ENCODE results near the gene CFAP119.

DNA sequence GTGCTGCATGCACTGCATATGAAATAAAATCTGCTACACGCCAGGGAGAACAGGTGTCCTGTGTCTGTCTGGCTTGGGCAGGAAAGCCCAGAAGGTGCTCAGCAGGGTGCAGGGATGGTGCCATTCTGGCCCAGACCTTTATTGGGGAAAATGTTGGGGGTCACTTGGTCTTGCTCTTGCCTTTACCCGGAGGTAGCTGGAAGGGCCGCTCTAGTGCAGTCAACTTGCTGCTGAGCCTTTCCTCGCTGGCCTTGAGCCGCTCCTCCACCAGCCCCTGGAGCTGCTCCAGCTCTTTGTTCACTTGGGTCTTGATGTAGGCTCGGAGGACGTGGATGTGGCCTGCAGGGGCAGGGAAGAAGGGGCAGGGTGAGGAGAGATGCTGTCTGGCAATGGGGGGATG, 4.5 kb downstream of the CFAP119 start:
- TF ChIP-seq, protein P1, sequence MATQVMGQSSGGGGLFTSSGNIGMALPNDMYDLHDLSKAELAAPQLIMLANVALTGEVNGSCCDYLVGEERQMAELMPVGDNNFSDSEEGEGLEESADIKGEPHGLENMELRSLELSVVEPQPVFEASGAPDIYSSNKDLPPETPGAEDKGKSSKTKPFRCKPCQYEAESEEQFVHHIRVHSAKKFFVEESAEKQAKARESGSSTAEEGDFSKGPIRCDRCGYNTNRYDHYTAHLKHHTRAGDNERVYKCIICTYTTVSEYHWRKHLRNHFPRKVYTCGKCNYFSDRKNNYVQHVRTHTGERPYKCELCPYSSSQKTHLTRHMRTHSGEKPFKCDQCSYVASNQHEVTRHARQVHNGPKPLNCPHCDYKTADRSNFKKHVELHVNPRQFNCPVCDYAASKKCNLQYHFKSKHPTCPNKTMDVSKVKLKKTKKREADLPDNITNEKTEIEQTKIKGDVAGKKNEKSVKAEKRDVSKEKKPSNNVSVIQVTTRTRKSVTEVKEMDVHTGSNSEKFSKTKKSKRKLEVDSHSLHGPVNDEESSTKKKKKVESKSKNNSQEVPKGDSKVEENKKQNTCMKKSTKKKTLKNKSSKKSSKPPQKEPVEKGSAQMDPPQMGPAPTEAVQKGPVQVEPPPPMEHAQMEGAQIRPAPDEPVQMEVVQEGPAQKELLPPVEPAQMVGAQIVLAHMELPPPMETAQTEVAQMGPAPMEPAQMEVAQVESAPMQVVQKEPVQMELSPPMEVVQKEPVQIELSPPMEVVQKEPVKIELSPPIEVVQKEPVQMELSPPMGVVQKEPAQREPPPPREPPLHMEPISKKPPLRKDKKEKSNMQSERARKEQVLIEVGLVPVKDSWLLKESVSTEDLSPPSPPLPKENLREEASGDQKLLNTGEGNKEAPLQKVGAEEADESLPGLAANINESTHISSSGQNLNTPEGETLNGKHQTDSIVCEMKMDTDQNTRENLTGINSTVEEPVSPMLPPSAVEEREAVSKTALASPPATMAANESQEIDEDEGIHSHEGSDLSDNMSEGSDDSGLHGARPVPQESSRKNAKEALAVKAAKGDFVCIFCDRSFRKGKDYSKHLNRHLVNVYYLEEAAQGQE (IDR thresholded peaks at IDR 0.05; ENCODE audit: borderline replicate concordance), result no peak
- TF ChIP-seq EZH2 (IDR thresholded peaks at IDR 0.05; ENCODE audit: borderline replicate concordance, insufficient read depth, low read length, poor library complexity, severe bottlenecking) (no peak), RAD21 (conservative IDR thresholded peaks at IDR 0.05) (no peak), TAF1 (IDR thresholded peaks at IDR 0.05; ENCODE audit: low read depth) (no peak), EP300 (conservative IDR thresholded peaks at IDR 0.05; ENCODE audit: poor library complexity, severe bottlenecking) (no peak), POLR2AphosphoS5 (IDR thresholded peaks at IDR 0.05) (no peak)
- TF ChIP-seq, protein P2, sequence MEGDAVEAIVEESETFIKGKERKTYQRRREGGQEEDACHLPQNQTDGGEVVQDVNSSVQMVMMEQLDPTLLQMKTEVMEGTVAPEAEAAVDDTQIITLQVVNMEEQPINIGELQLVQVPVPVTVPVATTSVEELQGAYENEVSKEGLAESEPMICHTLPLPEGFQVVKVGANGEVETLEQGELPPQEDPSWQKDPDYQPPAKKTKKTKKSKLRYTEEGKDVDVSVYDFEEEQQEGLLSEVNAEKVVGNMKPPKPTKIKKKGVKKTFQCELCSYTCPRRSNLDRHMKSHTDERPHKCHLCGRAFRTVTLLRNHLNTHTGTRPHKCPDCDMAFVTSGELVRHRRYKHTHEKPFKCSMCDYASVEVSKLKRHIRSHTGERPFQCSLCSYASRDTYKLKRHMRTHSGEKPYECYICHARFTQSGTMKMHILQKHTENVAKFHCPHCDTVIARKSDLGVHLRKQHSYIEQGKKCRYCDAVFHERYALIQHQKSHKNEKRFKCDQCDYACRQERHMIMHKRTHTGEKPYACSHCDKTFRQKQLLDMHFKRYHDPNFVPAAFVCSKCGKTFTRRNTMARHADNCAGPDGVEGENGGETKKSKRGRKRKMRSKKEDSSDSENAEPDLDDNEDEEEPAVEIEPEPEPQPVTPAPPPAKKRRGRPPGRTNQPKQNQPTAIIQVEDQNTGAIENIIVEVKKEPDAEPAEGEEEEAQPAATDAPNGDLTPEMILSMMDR (IDR thresholded peaks at IDR 0.05; ENCODE audit: poor library complexity, severe bottlenecking), result no peak

All from neural cell (in vitro differentiated cells).